Stimulated activated CD4-positive, alpha-beta T cell treated with anti-CD3 and anti-CD28 coated beads, Interleukin-12 subunit alpha, Interleukin-12 subunit beta, amount 100 ng/mL, for 4 hours (primary cell): ENCODE measurements around the gene RNF130.
"Not testable (repeated sequence)": the region's sequence is repeated elsewhere in the genome, so short reads cannot be mapped to it uniquely, and the experiment has no call there.

Experiments
- DNase-seq: peaks from one replicate; pipeline ENCODE4 v3.0.0-alpha.2; 2020

The RNF130 gene

GRCh38 chr5:180052211-180052818 is 19.2 kb downstream of the RNF130 start:
- DNase-seq = no peak

GRCh38 chr5:180050121-180050940 is 21.2 kb downstream of the RNF130 start:
- DNase-seq = no peak

GRCh38 chr5:180049185-180049548 is 22.4 kb downstream of the RNF130 start:
- DNase-seq = no peak

GRCh38 chr5:180047667-180048066 is 23.9 kb downstream of the RNF130 start:
- no peak for DNase-seq

GRCh38 chr5:180046656-180047055 is 24.9 kb downstream of the RNF130 start:
- no peak for DNase-seq

GRCh38 chr5:180045889-180046499 is 25.6 kb downstream of the RNF130 start:
- no peak for DNase-seq

- no peak for DNase-seq
Observed at GRCh38 chr5:180043377-180043776, 28.2 kb downstream of the RNF130 start.

- no peak for DNase-seq
Observed at GRCh38 chr5:180041301-180042274, 30.0 kb downstream of the RNF130 start.

GRCh38 chr5:180040287-180041214 is 31.0 kb downstream of the RNF130 start:
- no peak for DNase-seq

GRCh38 chr5:180035206-180035931 is 36.2 kb downstream of the RNF130 start:
- DNase-seq = no peak

- DNase-seq = no peak
Observed at GRCh38 chr5:180034564-180034963, 37.0 kb downstream of the RNF130 start.

- no peak for DNase-seq
Observed at GRCh38 chr5:180027459-180028089, 44.0 kb downstream of the RNF130 start.

- no peak for DNase-seq
Observed at GRCh38 chr5:180026734-180027458, 44.7 kb downstream of the RNF130 start.

GRCh38 chr5:180026320-180026719 is 45.2 kb downstream of the RNF130 start:
- DNase-seq = no peak

- DNase-seq = no peak
Observed at GRCh38 chr5:180021900-180022299, 49.7 kb downstream of the RNF130 start.

GRCh38 chr5:180020176-180020575 is 51.4 kb downstream of the RNF130 start:
- no peak for DNase-seq

GRCh38 chr5:180018347-180019060 is 53.1 kb downstream of the RNF130 start:
- DNase-seq = no peak

- DNase-seq = not testable (repeated sequence)
Observed at GRCh38 chr5:180015523-180015922, 56.0 kb downstream of the RNF130 start.

- DNase-seq = no peak
Observed at GRCh38 chr5:180013678-180014077, 57.9 kb downstream of the RNF130 start.
